H1 (cell line): ENCODE data around the gene HSD11B1. TPM values are rescaled to one million over a fixed set of nuclear protein-coding genes. Genes with fewer than 3 reads are reported as not detected.

ENCODE experiments used
- CBX5 ChIP-seq: fragments of 300-800, 300-1000 bp; sonication (generic); IDR thresholded peaks from 2 replicates; pipeline ENCODE4 v1.7.1; 2016; ENCODE audit warnings: antibody characterized with exemption, low read length, low read depth
- CHD2 ChIP-seq: IDR thresholded peaks from 2 replicates; pipeline ENCODE4 v1.6.1; 2012; ENCODE audit warnings: low read length, improper control_type of control experiment
- CTBP2 ChIP-seq: IDR thresholded peaks from 2 replicates; pipeline ENCODE4 v1.7.0; 2011; ENCODE audit warnings: borderline replicate concordance, mild to moderate bottlenecking, moderate library complexity, mixed read lengths, low read length; ENCODE audit not compliant: insufficient read depth, insufficient read length
- E2F6 ChIP-seq: IDR thresholded peaks from 2 replicates; pipeline ENCODE4 v1.6.1; 2012; ENCODE audit warnings: inconsistent platforms
- FOSL1 ChIP-seq: IDR thresholded peaks from 2 replicates; pipeline ENCODE4 v1.6.1; 2011; ENCODE audit warnings: mild to moderate bottlenecking, low read depth, low read length, moderate library complexity; ENCODE audit not compliant: insufficient read depth
- HDAC2 ChIP-seq, 2 experiments: fragments of 300-600 bp in 1 of 2; sonication (generic) in 1 of 2; IDR thresholded peaks; 2 replicates each; pipeline ENCODE4 v1.6.1; 2011 to 2012; ENCODE audit warnings: low read depth in 2 of 2, low read length in 2 of 2, mild to moderate bottlenecking in 2 of 2, moderate library complexity in 2 of 2, borderline replicate concordance in 1 of 2, inconsistent platforms in 1 of 2
- KDM4A ChIP-seq: IDR thresholded peaks from one replicate; pipeline ENCODE4 v1.7.1; 2012; ENCODE audit warnings: low read depth, mild to moderate bottlenecking, moderate library complexity, low read length, inconsistent platforms; ENCODE audit not compliant: severe bottlenecking
- KDM5A ChIP-seq: fragments of 200-600 bp; IDR thresholded peaks from 2 replicates; pipeline ENCODE4 v1.7.1; 2012; ENCODE audit warnings: mild to moderate bottlenecking, low read length, inconsistent platforms, mixed read lengths
- MAX ChIP-seq: IDR thresholded peaks from 2 replicates; pipeline ENCODE4 v1.6.1; 2012; ENCODE audit warnings: inconsistent platforms
- SIN3A ChIP-seq, 2 experiments: IDR thresholded peaks in 1 of 2; conservative IDR thresholded peaks in 1 of 2; 2 replicates each; pipeline ENCODE4 v1.6.1; 2011 to 2012; ENCODE audit warnings: low read length in 2 of 2, improper control_type of control experiment in 1 of 2, low read depth in 1 of 2, mild to moderate bottlenecking in 1 of 2
- SIRT6 ChIP-seq: IDR thresholded peaks from one replicate; pipeline ENCODE4 v1.7.1; 2012; ENCODE audit warnings: low read length, inconsistent platforms
- SP4 ChIP-seq: IDR thresholded peaks from 2 replicates; pipeline ENCODE4 v1.6.1; 2012; ENCODE audit warnings: low read length, inconsistent platforms
- SRF ChIP-seq: IDR thresholded peaks from 2 replicates; pipeline ENCODE4 v1.6.1; 2011; ENCODE audit warnings: mild to moderate bottlenecking, low read depth, low read length, moderate library complexity
- polyA plus RNA-seq, 7 experiments: library from polyadenylated mRNA; depleted of rRNA in 3 of 7; stranded (reverse) in 5 of 7; unstranded in 2 of 7; fragments of >200 nt in 5 of 7; fragments of 200-250 nt in 2 of 7; gene quantifications; 1 replicate in 5 of 7; 2 replicates in 1 of 7; 4 replicates in 1 of 7; pipeline versions ENCODE4 v1.2.1 to v1.2.3, GENCODE V29; 2011 to 2013; ENCODE audit warnings: missing spikeins in 2 of 7, mixed read lengths in 2 of 7
- total RNA-seq: library from RNA; stranded (reverse); fragmentation: NEBNext Ultra II Directional; extraction: Animal tissue kit (Norgen Biotek cat#: 25700); gene quantifications from 2 replicates; pipeline ENCODE4 v1.2.1, GENCODE V29; 2021

HSD11B1 gene
- total and polyA plus RNA-seq, 2 of the 8 experiments (the other 6 are each of a cell fraction or from before 2014, with no cell fraction given) = not detected

DNA sequence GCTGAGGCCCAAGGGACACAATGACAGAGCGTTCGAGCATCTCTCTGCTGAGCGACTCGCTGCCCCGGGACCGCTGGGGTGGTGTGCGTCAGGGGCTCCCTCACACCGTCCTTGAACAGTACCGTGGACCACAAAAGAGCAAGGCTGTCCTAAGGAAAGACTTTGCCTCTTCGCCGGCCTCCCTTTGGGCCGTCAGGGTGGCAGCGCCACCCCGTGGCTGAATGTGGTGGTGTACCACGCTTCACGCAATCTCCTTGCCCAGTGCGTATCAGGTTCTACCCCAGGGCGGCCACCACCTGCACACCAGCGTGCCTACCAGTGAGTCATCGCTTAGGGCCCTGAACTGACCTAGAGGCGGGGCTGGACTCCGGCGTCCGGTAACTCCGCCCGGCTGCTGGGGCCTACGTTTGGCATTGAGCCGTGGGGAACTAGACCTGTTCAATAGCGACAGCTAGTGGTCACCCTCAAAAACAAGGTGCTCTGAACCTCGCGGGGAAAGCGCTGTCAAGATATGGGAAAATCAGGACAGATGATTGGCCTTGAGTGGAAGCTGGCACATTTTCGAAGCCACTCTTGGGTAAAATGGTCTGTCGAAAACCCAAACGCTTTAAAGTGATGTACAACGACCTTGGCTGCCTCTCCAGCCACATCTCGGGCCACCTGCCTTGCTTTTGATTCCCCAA lies 43.1 kb downstream of the HSD11B1 start (continued):
- TF ChIP-seq CTBP2 (peak; percentile 65), KDM5A (no peak), SP4 (0 out of 2 replicates have a peak, but pooled peaks have one; percentile 57), KDM4A (peak; percentile 68), MAX (peak; percentile 91), SIRT6 (no peak), CBX5 (no peak), SRF (no peak), CHD2 (peak; percentile 47; the same call in 1 of the 2 replicates), E2F6 (no peak), SIN3A (conservative IDR thresholded peaks at IDR 0.05 in 1 of 2, IDR thresholded peaks at IDR 0.05 in 1 of 2; ENCODE audit: low read depth in 1 of 2, low read length in 2 of 2) (peak in 1 of 2 experiments; percentile 57; a peak in 1 of 4 replicates), HDAC2 (IDR thresholded peaks at IDR 0.05; ENCODE audit: borderline replicate concordance in 1 of 2, low read depth in 2 of 2, low read length in 2 of 2) (no peak), FOSL1 (peak; percentile 39; the same call in 1 of the 2 replicates)
